ENCODE measurements around the gene CRY1. TPM values are rescaled to one million over a fixed set of nuclear protein-coding genes. Genes with fewer than 3 reads are reported as not detected.

The CRY1 gene
- total RNA-seq, result 10 to 100 TPM; 11.6 to 12.2 TPM
- long read RNA-seq, transcript CRY1-201 (13 exons, 3,267 nt), result major isoform, 31 of 38 reads
- long read RNA-seq, partial matches to known transcripts, result 2 of 38 reads
- long read RNA-seq, other reads (novel, unspliced or antisense), result 5 of 38 reads

- intact Hi-C loops (cut with DNase I, micrococcal nuclease), result loop anchor here in 1 of 2 donors (5.0 kb wide), 1 partner anchor 136 kb away; the partner anchor contains the start of gene TMEM263
- peak; percentile 92 for ATAC-seq
- peak; percentile 94 to 97 for DNase-seq
These were observed at the start of gene CRY1 for GRCh38 chr12:107093417-107094182. Gene CRY1 (minus strand): TSS chr12:107093549. CDS start chr12:107092961, 588 bp downstream.

GRCh38 chr12:107139787-107140186 lies 46.4 kb upstream of the CRY1 start:
- ATAC-seq (no peak), DNase-seq (no peak)
- intact Hi-C loops (cut with DNase I, micrococcal nuclease), result no loop called here

- intact Hi-C loops (cut with DNase I, micrococcal nuclease), result no loop called here
- ATAC-seq, result no peak
- no peak for DNase-seq
These were observed 45.6 kb upstream of the CRY1 start for GRCh38 chr12:107138990-107139389.

GRCh38 chr12:107135177-107135576 lies 41.8 kb upstream of the CRY1 start:
- ATAC-seq (no peak), DNase-seq (no peak)
- intact Hi-C loops (cut with DNase I, micrococcal nuclease), result no loop called here

GRCh38 chr12:107134558-107134957 lies 41.2 kb upstream of the CRY1 start:
- ATAC-seq (no peak), DNase-seq (no peak)
- intact Hi-C loops (cut with DNase I, micrococcal nuclease), result loop anchor here in 1 of 2 donors (5.0 kb wide), 1 partner anchor 473 kb away; no protein-coding TSS in a partner anchor

- intact Hi-C loops (cut with DNase I, micrococcal nuclease), result loop anchor here in 1 of 2 donors (5.0 kb wide), 1 partner anchor 474 kb away; no protein-coding TSS in a partner anchor
- ATAC-seq (no peak), DNase-seq (no peak)
These were observed 40.1 kb upstream of the CRY1 start for GRCh38 chr12:107133462-107133861.

GRCh38 chr12:107131832-107132616 lies 38.7 kb upstream of the CRY1 start:
- intact Hi-C loops (cut with DNase I, micrococcal nuclease), result loop anchor here (2.0 to 5.0 kb wide), 2 partner anchors 475 kb away; no protein-coding TSS in a partner anchor
- DNase-seq (no peak), ATAC-seq (peak; percentile 57)

- intact Hi-C loops (cut with DNase I, micrococcal nuclease), result loop anchor here (2.0 to 5.0 kb wide), 2 partner anchors 476 kb away; no protein-coding TSS in a partner anchor
- no peak for DNase-seq
- ATAC-seq, result no peak
These were observed 37.7 kb upstream of the CRY1 start for GRCh38 chr12:107130830-107131611.

GRCh38 chr12:107129315-107129930 lies 36.1 kb upstream of the CRY1 start:
- intact Hi-C loops (cut with DNase I, micrococcal nuclease), result no loop called here
- ATAC-seq (no peak), DNase-seq (no peak)

- DNase-seq (no peak), ATAC-seq (peak; percentile 26)
- intact Hi-C loops (cut with DNase I, micrococcal nuclease), result no loop called here
These were observed 34.4 kb upstream of the CRY1 start for GRCh38 chr12:107127482-107128430.

- no peak for DNase-seq
- intact Hi-C loops (cut with DNase I, micrococcal nuclease), result no loop called here
- no peak for ATAC-seq
These were observed 33.6 kb upstream of the CRY1 start for GRCh38 chr12:107126796-107127481.

- DNase-seq, result no peak
- intact Hi-C loops (cut with DNase I, micrococcal nuclease), result no loop called here
- ATAC-seq, result peak; percentile 50
These were observed 32.5 kb upstream of the CRY1 start for GRCh38 chr12:107125833-107126232.

GRCh38 chr12:107122452-107122958 lies 29.2 kb upstream of the CRY1 start:
- no peak for ATAC-seq
- no peak for DNase-seq
- intact Hi-C loops (cut with DNase I, micrococcal nuclease), result no loop called here

- peak; percentile 97 for ATAC-seq
These were observed 25.7 kb upstream of the CRY1 start for GRCh38 chr12:107119091-107119490.

GRCh38 chr12:107118624-107119023 lies 25.3 kb upstream of the CRY1 start:
- ATAC-seq, result peak; percentile 65
- DNase-seq, result no peak
- intact Hi-C loops (cut with DNase I, micrococcal nuclease), result no loop called here

More at GRCh38 chr12:107119091-107119490, 25.7 kb upstream of the CRY1 start:
- intact Hi-C loops (cut with DNase I, micrococcal nuclease), result no loop called here
- DNase-seq, result no peak

GRCh38 chr12:107115119-107115518 lies 21.8 kb upstream of the CRY1 start:
- intact Hi-C loops (cut with DNase I, micrococcal nuclease), result no loop called here
- no peak for ATAC-seq

More at GRCh38 chr12:107115119-107115518, 21.8 kb upstream of the CRY1 start:
- DNase-seq, result no peak

Data from left colon (tissue), 2 donors.